GM03348 (cell line): ENCODE measurements around the gene KRT83.

ENCODE experiments used
- DNase-seq: peaks from one replicate; pipeline ENCODE4 v3.0.0; 2012; ENCODE audit warnings: low spot score

KRT83 gene

DNA sequence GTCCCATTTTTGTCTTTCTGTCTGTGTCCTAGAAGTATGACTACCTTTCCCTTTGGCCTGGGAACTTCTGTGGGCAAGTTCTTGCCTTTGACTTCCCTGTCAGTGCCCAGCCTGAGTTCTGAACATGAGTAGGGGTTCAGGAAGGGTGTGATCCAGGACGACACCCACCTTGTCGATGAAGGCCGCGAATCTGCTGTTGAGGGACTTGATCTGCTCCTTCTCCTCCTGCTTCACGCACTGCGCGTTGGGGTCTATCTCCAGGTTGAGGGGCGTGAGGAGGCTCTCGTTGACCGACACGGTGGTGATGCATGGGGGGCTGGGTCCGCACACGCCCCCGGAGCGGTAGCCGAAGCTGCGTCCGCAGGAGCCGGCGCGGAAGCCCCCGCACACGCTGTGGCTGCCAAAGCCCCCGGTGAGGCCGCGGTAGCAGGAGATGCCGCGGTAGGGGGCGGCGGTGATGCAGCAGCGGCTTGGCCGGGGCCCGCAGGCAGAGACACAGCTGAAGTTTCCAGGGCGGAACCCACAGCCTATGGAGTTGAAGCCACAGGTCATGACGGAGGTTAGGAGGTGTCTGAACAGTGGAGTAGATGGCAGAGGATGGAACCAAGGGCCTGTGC, at the start of gene KRT83:
Gene KRT83 (minus strand): TSS at position 615 of the 617 bp plus-strand sequence. CDS start 63 bp downstream, at position 552.
- no peak for DNase-seq

DNA sequence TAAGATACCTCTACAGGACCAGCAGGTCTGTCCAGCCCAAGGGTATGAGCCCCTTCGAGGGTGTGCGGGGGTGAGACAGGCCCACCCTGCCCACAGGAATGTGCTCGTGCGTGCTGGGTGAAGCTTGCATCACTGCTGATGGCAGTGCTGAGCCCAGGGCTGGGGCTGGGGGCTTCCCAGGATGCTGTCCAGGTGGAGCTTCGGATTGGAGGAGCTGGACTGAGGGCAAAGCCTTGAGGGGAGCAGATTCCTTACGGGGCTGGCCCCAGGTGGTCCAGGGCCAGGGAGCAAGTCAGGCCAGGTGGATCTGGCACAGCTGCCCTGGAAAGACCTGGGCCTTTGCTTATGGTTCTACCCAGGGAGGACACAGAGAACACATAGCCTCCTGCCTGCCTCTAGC, 48.6 kb upstream of the KRT83 start:
- no peak for DNase-seq

DNA sequence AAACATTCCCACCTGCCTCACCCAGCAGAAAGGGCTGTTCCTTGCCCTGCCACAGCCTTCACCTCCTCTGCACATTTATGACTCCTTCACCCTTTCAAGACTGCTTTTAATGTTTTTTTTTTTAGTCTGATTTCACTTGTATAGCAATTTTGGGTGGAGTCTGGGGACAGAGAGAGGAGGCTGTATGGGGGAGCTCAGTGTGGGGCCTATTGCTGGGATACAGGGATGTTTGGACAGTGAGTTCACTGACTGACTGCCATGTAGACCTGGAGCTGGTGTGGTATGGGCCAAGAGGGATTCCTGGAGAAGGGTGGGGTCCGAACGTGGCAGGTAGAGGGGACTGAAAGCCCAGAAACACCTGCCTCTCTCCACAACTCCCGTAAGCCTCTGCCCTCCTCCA, 48.0 kb upstream of the KRT83 start:
- DNase-seq, result no peak

DNA sequence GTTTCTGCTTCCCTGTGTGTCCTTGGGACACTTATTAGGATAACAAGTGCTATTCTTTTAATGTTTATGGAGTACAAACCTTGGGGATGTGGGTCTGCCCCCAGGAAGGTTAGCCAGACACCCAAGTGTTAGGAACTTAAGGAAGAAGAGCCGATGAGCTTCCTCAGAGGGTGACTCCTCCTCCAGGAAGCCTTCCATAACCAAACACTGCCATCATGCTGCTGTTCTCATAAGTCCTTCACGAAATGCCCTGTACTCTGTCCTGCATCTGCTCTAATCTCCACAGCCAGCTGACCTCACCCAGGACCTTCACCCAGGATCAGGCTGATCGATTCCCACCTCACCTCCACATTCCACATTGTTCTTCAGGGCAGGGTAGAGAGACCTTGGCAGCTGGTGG, 47.3 kb upstream of the KRT83 start:
- no peak for DNase-seq

DNA sequence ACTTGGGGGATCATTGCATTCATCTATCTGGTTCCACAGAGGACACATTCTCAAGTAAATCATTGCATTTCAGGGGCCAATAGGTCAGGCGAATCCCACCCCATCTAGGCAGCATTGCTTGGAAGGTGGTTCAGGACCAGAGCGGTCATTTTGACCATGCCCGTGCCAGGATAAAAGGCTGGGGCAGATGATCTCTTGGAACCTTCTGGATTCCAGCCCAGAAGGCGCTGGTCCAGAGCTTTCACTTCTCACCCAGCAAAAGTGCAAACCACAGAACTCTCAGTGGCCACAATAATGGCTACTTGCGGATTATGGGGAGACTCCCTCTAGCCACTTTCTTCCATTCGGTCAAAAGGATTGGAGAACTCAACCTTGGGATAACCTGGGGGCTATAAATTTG, 46.7 kb upstream of the KRT83 start:
- no peak for DNase-seq

DNA sequence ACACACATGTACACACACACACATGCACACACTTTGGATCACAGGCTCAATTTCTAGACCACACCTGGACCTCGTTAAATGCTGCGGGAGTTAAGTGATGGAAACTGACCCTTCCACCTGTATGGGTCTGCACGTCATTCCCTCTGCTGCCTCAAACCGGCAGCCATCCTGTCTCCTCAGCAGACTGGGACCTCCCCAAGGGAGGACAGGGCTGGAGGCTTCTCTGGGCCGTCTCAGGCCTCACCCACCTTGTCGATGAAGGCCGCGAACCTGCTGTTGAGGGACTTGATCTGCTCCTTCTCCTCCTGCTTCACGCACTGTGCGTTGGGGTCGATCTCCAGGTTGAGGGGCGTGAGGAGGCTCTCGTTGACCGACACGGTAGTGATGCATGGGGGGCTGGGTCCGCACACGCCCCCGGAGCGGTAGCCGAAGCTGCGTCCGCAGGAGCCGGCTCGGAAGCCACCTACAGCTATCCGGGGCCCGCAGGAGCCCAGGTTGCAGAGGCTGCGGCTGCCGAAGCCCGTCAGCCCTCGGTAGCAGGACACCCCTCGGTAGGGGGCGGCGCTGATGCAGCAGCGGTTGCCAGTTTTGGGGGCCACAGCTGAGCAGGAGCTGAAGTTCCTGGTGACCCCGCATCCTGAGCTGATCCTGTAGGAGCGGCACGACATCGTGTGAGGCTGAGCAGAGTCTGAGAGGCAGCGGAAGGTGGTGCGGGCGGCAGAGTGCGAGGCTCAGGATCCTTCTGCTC, 45.7 kb upstream of the KRT83 start, which contains the start of gene KRT85:
Gene KRT85 (minus strand): TSS at position 744 of the 748 bp plus-strand sequence. CDS start 76 bp downstream, at position 668.
- no peak for DNase-seq

DNA sequence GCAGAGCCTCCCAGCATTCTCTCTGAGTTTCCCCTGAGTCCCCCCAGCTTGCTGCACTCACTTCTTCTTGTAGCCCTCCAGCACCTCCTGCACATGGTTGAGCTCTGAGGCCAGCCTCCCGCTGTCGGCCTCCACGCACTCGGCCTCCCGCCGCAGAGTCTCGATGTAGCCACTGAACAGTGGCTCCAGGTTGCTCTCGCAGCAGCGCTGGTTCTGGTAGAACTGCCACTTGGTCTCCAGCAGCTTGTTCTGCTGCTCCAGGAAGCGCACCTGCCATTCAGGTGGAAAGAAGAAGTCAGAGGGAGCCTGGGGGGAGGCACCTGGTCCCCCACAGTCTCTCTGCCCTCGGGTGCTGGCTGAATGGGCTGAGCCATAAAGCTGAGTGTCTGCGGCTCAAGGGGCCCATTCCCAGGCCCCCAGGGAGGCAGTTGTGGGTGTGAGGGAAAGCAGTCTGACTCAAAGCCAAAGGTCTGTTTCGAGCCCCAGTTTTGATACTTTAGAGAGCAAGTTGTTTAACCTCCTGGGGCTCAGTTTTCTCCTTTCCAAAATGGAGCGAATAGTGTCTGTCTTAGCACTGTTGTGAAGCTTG, 43.8 kb upstream of the KRT83 start:
- DNase-seq, result no peak

DNA sequence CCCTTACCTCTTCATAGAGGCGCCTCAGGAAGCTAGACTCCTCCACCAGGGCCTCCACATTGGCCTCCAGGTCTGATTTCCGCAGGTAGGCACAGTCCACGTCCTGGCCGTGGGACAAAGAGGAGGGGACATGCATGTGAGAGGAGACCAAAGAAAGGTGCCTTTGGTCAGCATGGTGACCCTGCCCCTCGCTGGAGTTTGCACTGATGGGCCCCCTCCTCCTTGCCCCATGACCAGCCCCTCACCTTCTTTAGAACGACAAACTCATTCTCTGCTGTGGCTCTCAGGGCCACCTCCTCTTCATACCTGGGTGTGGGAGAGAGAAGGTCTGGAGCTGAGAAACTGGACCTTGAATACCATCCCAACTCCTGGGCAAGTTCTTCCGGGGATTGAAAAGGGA, 42.9 kb upstream of the KRT83 start:
- DNase-seq, result no peak

DNA sequence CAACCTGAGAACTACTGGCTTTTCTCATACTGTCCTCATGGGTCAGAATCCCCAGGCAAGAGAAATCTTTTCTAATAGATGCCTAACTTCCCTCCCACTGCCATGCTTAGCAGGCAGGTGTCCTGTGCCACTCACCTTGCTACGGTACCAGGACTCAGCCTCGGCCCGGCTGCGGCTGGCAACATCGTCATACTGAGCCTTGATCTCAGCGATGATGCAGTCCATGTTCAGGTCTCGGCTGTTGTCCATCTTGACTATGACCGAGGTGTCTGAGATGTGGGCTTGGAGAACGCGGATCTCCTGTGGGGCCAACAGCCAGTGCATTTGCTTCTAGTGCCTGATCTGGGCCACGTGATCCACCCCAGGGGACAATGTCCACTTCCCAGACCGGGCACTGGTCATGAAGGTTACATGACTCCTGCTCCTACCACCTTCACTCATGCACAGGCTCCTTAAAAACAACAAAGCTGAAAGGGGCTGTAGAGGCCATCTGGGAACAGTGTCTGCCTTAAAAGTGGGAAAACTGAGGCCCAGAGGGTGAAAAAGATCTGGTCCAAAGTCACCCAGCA, 42.0 kb upstream of the KRT83 start:
- DNase-seq, result no peak

DNA sequence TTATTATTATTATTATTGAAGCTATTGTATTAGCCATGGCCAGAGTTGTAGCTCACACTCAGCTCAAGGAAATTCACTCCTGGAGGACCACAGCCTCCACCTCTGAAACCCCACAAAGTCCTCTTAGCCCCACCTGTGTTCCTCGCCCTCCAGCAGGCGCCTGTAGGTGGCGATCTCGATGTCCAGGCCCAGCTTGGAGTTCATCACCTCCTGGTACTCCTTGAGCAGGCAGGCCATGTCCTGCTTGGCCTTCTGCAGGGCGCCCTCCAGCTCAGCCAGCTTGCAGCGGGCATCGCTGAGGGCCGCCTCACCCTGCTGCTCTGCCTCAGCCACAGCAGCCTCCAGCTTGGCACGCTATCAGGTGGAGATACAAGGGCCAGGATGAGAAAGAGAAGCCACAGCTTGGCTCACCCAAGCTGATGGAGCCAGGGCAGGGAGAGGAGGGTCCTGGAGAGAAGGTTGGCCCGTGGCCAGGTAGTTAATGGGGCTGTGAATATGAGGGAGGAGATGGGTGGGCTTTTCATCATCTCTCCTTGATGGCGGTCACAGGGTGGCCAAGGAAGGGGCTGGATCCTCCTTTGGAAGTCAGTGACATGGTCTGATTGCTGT, 41.0 kb upstream of the KRT83 start:
- DNase-seq, result no peak

DNA sequence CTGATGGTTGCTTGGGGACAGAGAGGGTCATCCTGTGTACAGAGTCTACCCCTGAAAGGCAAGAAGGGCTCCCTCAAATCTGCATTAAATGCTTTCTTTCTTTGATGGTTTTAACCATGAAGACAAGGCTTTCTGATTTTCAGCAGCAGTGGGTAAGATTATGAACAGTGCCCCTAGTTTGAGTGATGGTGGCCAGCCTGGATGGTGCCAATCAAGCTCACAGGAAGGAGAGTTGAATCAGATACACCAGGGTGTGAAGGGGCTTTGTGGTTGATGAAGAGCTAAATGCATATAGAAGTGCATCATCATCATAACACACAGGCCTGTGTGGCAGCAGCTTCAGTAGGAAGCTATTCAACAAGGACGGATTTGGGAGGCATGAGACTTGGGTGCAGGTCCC, 40.4 kb upstream of the KRT83 start:
- DNase-seq, result no peak

DNA sequence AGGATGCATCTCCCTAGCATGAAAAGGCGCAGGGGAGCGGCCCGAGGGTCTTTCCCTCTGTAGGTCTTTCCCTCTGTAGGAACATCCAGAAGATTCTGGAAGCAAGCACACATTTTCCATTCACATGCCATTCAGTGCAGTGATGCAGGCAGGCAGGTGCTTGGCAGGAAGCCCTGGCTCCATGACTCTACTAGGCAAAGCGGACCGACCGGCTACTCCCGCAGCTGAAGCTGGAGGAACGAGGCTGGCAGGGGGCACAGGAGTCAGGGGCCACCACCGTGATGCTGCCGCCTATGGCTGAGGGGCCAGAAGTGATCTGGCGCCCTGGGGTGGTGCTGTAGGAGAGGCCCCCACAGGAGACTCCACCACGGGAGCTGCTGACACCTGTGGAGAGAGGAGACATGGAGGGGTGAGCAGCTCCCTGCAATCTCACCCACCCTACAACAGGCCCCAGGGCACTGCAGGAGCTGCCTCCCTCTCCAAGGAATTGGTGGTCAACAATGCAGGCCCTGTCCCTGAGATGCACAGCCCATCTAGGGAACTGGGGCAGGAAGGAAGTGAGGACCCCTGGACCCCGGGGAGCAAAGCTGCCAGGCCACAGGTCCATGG, 39.6 kb upstream of the KRT83 start:
- DNase-seq, result no peak

DNA sequence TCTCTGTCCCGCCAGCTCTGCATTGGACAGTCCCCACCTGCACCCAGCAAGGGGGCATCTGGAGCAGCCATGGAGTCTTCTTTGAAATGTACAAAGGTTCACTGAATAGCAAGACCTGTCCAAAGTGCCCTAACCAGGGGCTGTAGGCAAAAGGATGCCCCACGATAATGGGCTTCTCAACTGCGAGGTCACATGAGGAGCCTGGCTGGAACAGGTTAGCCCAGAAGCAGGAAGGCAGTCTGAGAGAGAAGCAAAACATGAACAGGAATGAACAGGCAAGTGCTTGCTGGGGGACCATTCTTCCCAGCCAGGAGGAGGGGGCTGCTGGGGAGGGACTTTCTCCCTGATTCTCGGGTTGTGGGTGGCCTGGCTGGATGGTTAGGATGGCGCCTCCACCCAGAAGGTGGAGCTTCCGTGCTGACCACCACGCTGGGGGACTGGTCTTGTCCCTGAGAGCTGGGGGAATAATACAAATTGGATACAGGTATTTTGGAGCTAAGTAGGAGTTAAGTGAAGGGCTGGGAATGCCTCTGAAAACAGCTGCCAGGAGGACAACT, 39.0 kb upstream of the KRT83 start:
- no peak for DNase-seq

DNA sequence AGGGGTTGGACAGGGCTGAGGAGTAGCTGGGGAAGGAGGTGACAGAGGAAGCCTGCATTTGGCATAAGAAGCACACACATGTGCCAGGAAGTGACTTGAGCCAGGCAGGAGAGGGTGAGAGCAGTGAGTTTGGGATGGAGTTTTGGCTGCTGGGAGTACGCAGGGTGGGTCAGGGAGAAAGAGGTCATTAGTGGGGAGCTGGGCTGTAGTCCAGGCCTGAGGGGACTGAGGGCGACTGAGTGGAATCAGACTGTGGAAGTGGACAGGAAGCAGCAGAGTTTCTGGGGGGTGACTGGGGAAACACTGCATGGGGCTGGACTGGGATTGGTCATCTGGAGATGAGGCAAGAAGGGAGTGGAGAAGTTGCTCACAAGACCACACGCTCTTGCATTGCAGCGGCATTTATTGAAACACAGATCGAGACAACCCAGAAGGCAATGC, 38.4 kb upstream of the KRT83 start:
- DNase-seq, result no peak

DNA sequence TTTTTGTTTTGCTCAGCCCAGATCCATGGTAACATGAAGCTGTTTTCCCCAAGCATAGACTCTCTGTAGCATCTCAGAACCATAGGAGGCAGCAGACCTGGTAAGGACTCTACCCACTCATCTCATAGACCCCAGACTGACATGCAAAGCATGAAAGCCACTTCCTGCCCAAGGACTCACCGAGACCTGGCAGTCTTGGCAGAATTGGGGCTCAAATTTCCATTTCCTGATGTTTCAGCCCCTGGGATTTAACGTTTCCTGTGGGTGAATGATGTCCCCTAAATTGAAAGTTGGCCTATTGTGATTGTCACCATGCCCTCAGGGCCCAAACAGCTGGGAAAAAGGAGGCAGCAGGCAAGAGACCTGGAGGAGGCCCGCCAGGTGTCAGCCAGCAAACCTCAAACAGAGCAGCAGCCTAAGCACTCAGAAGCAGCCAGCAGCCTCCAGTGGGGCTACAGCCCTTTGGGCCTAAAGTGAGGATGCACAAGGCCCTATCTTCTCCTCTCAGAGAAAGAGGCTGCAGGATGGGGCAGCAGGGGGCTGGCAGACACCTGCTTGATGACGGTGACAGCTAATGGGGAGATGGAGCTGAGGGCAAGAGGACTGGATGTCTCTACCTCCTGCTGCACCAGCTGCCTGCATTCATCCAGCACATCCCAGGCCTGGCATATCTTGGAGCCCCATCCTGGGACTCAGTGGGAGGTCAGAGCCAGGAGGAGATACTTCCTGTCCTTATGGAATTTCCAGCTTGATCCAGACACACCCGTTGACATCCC, 37.6 kb upstream of the KRT83 start:
- no peak for DNase-seq

DNA sequence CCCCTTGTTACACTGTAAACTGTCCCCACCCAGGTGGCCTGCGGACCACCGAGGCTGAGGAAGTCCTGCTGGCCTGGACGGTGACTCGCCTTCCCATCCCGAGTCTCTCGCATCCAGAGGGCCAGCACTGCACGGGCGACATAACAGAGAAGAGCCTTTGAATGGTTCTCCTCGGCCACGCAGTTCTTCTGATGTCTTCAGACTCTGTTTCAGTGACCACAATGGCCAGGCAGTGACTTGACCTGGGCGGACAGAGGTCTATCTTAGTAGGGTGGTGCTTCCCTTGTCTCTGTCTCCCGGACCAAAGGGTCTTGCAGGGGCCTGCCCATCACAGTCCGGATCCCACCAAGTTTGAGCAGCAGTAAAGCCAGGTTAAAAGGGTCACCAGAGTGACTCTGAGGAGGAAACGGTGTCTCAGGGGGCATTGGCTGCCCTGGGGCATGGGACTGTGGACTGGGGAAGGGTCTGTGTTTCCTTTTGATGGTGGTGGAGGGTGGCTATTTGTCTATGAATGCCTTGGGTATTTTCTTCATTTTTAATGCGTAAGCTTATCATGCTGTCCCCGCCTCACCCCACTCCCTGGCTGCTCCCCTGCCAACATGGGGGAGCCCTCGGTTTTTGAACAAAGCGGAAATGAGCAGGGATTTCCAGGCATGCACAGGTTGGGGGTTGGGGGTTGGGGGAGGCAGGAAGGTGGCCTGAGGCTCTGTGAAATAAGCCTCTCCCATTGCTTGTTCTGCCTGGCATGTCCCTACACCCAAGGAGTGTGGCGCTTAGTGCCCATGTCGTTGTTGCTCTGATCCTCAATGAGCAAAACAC, 35.8 kb upstream of the KRT83 start:
- no peak for DNase-seq

DNA sequence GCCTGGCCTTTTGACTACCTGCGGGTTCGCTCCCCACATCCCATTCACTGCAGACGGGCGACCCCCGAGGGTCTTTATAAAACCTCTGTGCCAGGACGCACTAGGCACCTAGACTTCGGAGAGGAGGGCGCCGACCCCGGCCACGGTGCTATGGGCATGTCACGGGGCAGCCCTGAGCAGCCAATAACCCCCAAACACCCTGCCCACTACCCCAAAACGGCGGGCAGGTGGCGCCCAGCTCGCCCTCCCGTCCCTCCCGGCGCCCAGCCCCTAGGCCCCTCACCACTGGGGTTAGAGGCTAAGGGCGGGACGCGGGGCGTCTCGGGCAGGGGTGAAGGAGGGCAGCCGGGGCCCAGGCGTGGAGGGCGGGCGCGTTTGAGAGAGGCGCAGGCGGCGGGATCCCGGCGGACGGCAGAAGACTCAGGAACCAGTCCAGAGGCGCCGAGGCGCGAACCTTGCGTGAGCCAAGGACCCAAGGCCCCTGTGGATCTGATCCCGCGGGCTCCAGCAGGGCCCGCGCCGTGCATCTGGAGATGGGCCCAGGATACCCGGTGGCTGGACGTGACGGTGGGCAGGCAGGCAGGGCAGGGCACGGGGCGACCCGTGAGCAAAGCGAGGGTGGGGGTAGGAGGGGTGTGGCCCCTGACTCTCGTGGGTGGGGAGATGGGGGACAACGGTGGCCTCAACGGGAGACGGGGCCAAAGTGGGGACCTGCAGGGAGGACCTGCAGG, 35.0 kb upstream of the KRT83 start:
- no peak for DNase-seq

DNA sequence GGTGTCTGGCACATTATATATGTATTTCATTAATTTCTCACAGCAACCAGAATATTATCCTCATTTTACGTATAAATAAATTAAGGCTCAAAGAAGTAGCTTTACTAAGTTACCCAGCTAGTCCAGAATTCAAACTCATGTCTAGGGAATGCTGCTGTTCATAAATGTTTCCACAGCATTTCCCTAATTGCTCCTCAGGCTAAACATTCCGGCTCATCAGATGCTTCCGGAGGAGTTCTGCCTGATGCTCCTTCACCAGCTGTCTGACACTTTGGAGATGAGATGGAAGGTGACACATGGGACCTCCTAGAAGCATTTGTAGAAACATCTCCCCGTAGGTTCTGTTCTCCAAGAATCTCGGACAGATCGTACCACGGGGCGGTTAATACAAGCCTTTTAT, 34.0 kb upstream of the KRT83 start:
- no peak for DNase-seq

DNA sequence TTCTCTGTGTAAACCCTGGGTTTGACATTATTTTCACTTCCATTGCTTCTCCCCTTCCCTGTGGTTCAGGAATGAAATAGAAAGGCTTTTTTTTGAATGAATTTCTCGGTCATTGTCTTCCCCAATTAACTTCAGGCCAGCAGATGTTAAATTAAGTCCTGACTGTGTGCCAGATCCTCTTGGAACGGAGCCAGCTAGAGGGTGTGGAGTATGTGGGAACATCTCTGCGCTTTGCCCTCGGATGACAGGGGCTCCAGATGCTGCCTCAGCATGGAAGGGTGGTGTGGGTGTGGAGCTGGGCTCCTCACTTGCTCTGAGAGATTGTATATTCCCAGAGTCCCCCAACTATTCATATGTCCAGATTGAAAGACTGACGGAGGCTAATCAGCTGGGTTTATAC, 33.0 kb upstream of the KRT83 start:
- DNase-seq, result no peak
